H1 (cell line): ENCODE measurements around the gene SLC25A22. TPM values are rescaled to one million over a fixed set of nuclear protein-coding genes. Genes with fewer than 3 reads are reported as not detected.

ENCODE experiments used
- ASH2L ChIP-seq: fragments of 200-600, 300-600 bp; sonication (generic); IDR thresholded peaks from one replicate; pipeline ENCODE4 v1.7.1; 2017; ENCODE audit warnings: low read length
- ATF3 ChIP-seq: IDR thresholded peaks from 2 replicates; pipeline ENCODE4 v1.6.1; 2011; ENCODE audit warnings: low read depth, mild to moderate bottlenecking, low read length; ENCODE audit not compliant: insufficient read depth
- BACH1 ChIP-seq: IDR thresholded peaks from 2 replicates; pipeline ENCODE4 v1.6.1; 2012; ENCODE audit warnings: low read length, improper control_type of control experiment
- CHD1 ChIP-seq: IDR thresholded peaks from 2 replicates; pipeline ENCODE4 v1.6.1; 2012; ENCODE audit warnings: low read depth, low read length, improper control_type of control experiment
- E2F6 ChIP-seq: IDR thresholded peaks from 2 replicates; pipeline ENCODE4 v1.6.1; 2012; ENCODE audit warnings: inconsistent platforms
- EGR1 ChIP-seq: IDR thresholded peaks from 2 replicates; pipeline ENCODE4 v1.6.1; 2011; ENCODE audit warnings: low read depth, low read length, borderline replicate concordance
- FOSL1 ChIP-seq: IDR thresholded peaks from 2 replicates; pipeline ENCODE4 v1.6.1; 2011; ENCODE audit warnings: mild to moderate bottlenecking, low read depth, low read length, moderate library complexity; ENCODE audit not compliant: insufficient read depth
- GABPA ChIP-seq: IDR thresholded peaks from 2 replicates; pipeline ENCODE4 v1.6.1; 2011; ENCODE audit warnings: mild to moderate bottlenecking, low read length, moderate library complexity, borderline replicate concordance; ENCODE audit not compliant: insufficient read depth
- GTF2F1 ChIP-seq: IDR thresholded peaks from 2 replicates; pipeline ENCODE4 v1.6.1; 2012; ENCODE audit warnings: low read depth, low read length, improper control_type of control experiment, borderline replicate concordance
- HDAC2 ChIP-seq, 2 experiments: fragments of 300-600 bp in 1 of 2; sonication (generic) in 1 of 2; IDR thresholded peaks; 2 replicates each; pipeline ENCODE4 v1.6.1; 2011 to 2012; ENCODE audit warnings: low read depth in 2 of 2, low read length in 2 of 2, mild to moderate bottlenecking in 2 of 2, moderate library complexity in 2 of 2, borderline replicate concordance in 1 of 2, inconsistent platforms in 1 of 2
- JUN ChIP-seq: IDR thresholded peaks from 2 replicates; pipeline ENCODE4 v1.6.1; 2011; ENCODE audit warnings: low read depth, mild to moderate bottlenecking, improper control_type of control experiment, low read length
- JUND ChIP-seq: IDR thresholded peaks from 2 replicates; pipeline ENCODE4 v1.6.1; 2011; ENCODE audit warnings: mild to moderate bottlenecking, improper control_type of control experiment, low read length
- MAFK ChIP-seq: IDR thresholded peaks from 2 replicates; pipeline ENCODE4 v1.6.1; 2012; ENCODE audit warnings: low read depth, mild to moderate bottlenecking, improper control_type of control experiment, low read length
- NANOG ChIP-seq: IDR thresholded peaks from 2 replicates; pipeline ENCODE4 v1.6.1; 2011; ENCODE audit warnings: low read length, low read depth, mild to moderate bottlenecking, inconsistent platforms; ENCODE audit not compliant: insufficient read depth, poor library complexity, severe bottlenecking
- POU5F1 ChIP-seq: IDR thresholded peaks from 2 replicates; pipeline ENCODE4 v1.6.1; 2011; ENCODE audit warnings: low read depth, mild to moderate bottlenecking, low read length, moderate library complexity
- RFX5 ChIP-seq: IDR thresholded peaks from 2 replicates; pipeline ENCODE4 v1.6.1; 2011; ENCODE audit warnings: low read depth, low read length, improper control_type of control experiment, borderline replicate concordance
- RXRA ChIP-seq: IDR thresholded peaks from 2 replicates; pipeline ENCODE4 v1.6.1; 2011; ENCODE audit warnings: low read depth, mild to moderate bottlenecking, low read length, moderate library complexity; ENCODE audit not compliant: insufficient read depth
- SIX5 ChIP-seq: IDR thresholded peaks from 2 replicates; pipeline ENCODE4 v1.6.1; 2011; ENCODE audit warnings: mild to moderate bottlenecking, low read depth, low read length
- SP1 ChIP-seq: IDR thresholded peaks from 2 replicates; pipeline ENCODE4 v1.6.1; 2011; ENCODE audit warnings: low read depth, low read length
- SUZ12 ChIP-seq: fragments of 200-600 bp; sonication (generic); IDR thresholded peaks from 2 replicates; pipeline ENCODE4 v1.6.1; 2012; ENCODE audit warnings: mild to moderate bottlenecking, inconsistent platforms, low read length, moderate library complexity, mixed read lengths
- TAF7 ChIP-seq: optimal IDR thresholded peaks from 2 replicates; pipeline ENCODE3; 2011; ENCODE audit warnings: low read depth, mild to moderate bottlenecking, inconsistent platforms, low read length, moderate library complexity, borderline replicate concordance
- TBP ChIP-seq: IDR thresholded peaks from 2 replicates; pipeline ENCODE4 v1.6.1; 2011; ENCODE audit warnings: low read depth, low read length, improper control_type of control experiment
- TEAD4 ChIP-seq: IDR thresholded peaks from 2 replicates; pipeline ENCODE4 v1.6.1; 2012; ENCODE audit warnings: low read depth, low read length, inconsistent platforms, mixed read lengths
- YY1 ChIP-seq: IDR thresholded peaks from 2 replicates; pipeline ENCODE4 v1.6.1; 2011; ENCODE audit warnings: low read depth, mild to moderate bottlenecking, low read length
- polyA plus RNA-seq, 7 experiments: library from polyadenylated mRNA; depleted of rRNA in 3 of 7; stranded (reverse) in 5 of 7; unstranded in 2 of 7; fragments of >200 nt in 5 of 7; fragments of 200-250 nt in 2 of 7; gene quantifications; 1 replicate in 5 of 7; 2 replicates in 1 of 7; 4 replicates in 1 of 7; pipeline versions ENCODE4 v1.2.1 to v1.2.3, GENCODE V29; 2011 to 2013; ENCODE audit warnings: missing spikeins in 2 of 7, mixed read lengths in 2 of 7
- total RNA-seq: library from RNA; stranded (reverse); fragmentation: NEBNext Ultra II Directional; extraction: Animal tissue kit (Norgen Biotek cat#: 25700); gene quantifications from 2 replicates; pipeline ENCODE4 v1.2.1, GENCODE V29; 2021

Gene SLC25A22
- total and polyA plus RNA-seq, 2 of the 8 experiments (the other 6 are each of a cell fraction or from before 2014, with no cell fraction given): 31.5 to 48.0 TPM

GRCh38 chr11:790721-791564, 7.1 kb downstream of the SLC25A22 start (continued):
- no peak for TF ChIP-seq BACH1
- TF ChIP-seq GABPA: no peak
- TF ChIP-seq EGR1: no peak
- TF ChIP-seq TAF7: no peak
- TF ChIP-seq SP1: no peak; the same call in 1 of the 2 replicates
- TF ChIP-seq GTF2F1: no peak
- TF ChIP-seq SIX5: no peak
- no peak for TF ChIP-seq JUN
- peak; percentile 76 for TF ChIP-seq E2F6
- no peak for TF ChIP-seq YY1
- peak; percentile 11; the same call in 1 of the 2 replicates for TF ChIP-seq TBP
- no peak for TF ChIP-seq HDAC2 (IDR thresholded peaks at IDR 0.05; ENCODE audit: borderline replicate concordance in 1 of 2, low read depth in 2 of 2, low read length in 2 of 2)
- no peak for TF ChIP-seq TEAD4
- no peak for TF ChIP-seq ATF3
- peak; percentile 74; the same call in 1 of the 2 replicates for TF ChIP-seq FOSL1
- TF ChIP-seq JUND: no peak
- no peak for TF ChIP-seq CHD1
- no peak for TF ChIP-seq SUZ12
- TF ChIP-seq MAFK: no peak
- TF ChIP-seq POU5F1: no peak
- no peak for TF ChIP-seq ASH2L
- no peak for TF ChIP-seq NANOG
- no peak for TF ChIP-seq RXRA
- TF ChIP-seq RFX5: no peak
